Eye (tissue), 1 donor: ENCODE data around the gene ZDHHC11B.
A peak's percentile ranks its signal among the peaks of the same experiment; 100 is the strongest.
"Not testable (repeated sequence)": the region's sequence is repeated elsewhere in the genome, so short reads cannot be mapped to it uniquely, and the experiment has no call there.

ENCODE experiments used
- DNase-seq: peaks from one replicate; pipeline ENCODE4 v3.0.0-alpha.2; 2015

Gene ZDHHC11B

DNA sequence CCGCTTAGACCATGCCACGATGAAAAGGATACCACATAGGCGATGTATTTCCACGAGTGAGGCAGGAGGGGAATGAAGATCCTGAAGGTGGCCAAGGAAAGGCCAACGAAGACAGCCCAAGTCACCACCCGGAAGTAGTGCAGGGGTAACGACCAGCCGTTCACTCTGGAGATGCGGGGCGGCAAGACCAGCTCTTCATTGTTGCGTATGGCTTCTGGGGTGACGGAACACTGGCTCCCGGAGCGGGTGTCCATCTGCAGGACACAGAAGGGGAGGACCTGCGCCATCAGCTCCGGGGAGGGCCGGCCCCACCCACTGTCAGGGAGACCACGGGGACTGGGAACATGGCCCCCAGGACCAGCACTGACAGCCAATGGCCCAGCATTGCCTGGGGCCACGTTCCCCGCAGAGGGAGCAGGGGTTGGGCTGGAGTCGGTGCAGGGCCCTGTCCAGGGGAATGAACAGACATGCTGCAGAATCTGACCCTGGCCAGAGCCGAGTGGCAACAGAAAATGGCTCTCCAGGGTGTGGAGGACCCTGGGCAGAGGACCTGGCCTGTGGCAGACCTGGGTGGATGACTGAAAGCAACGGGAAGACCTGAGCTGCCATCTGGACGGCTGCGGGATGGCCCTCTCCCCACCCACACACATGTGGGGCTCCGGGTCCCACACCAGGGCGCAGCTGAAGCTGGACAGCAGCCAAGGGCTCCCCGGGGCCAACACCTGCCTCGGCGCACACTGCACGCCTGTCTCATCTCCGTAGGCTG, 17.7 kb downstream of the ZDHHC11B start:
- no peak for DNase-seq

DNA sequence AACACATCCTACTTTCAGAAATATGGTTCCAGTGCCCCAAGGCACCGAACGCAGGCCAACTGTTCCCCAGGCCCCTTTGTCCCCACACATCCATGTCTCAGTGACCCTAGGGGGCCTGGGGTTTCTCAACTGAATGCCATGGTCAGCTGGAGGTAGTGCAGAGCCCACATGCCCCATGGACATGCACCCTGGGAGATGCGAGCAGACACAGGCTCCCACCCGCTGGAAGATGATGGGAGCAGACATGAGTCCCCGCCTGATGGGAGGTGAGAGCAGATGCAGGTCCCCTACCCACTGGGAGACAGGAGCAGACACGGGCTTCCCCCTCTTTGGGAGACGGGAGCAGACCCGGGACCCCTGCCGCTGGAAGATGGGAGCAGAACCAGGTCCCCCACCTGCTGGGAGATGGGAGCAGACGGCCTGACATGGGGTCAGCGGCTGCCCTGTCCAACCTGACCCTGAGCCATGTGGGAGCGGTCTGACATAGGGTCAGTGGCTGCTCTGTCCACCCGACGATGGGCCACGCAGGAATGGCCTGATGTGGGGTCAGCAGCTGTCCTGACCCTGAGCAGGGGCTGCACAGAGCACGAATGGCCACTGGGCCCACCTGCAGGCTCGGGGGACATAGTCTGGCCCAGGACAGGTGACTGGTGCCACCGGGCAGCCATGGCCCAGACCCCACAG, 18.4 kb downstream of the ZDHHC11B start:
- no peak for DNase-seq

DNA sequence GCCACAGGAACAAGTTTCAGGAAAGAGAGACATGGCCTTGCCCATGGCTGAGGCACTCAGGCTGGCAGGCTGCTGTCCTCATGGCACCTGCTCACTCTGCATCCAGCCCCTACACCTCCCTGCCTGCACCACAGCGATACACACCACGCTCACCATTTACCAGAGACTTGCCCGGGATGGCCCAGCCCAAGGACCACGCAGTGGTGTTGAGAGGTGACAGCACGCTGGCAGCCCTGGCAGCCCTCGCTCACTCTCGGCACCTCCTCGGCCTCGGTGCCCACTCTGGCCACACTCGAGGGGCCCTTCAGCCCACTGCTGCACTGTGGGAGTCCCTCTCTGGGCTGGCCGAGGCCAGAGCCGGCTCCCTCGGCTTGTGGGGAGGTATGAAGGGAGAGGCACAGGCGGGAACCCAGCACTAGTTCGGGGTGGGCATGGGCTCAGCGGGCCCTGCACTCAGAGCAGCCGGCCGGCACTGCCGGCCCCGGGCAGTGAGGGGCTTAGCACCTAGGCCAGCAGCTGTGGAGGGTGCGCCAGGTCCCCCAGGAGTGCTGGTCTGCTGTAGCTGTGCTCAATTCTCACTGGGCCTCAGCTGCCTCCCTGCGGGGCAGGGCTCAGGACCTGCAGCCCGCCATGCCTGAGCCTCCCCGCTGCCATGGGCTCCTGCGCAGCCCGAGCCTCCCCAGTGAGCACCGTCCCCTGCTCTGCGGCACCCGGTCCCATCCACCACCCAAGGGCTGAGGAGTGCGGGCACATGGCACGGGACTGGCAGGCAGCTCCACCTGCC, 20.3 kb downstream of the ZDHHC11B start:
- no peak for DNase-seq

DNA sequence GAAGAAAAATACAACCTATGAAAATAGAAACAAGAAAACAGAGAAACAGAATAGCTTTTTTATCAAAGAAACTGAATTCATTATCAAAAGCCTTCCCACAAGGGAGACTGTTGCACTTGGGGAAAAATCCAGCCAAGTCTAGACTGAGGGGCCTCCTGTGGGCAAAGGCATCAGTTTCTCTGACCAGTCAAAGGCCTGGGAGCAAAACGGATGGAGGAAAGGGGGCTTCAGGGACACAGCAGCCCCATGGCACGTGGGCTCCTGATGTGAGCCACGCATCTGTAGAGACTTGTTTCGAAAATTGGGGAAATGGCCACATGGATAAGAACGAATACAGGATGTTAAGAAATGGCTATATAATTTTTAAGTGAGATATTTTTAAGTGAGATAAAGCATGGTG, 21.1 kb downstream of the ZDHHC11B start:
- no peak for DNase-seq

DNA sequence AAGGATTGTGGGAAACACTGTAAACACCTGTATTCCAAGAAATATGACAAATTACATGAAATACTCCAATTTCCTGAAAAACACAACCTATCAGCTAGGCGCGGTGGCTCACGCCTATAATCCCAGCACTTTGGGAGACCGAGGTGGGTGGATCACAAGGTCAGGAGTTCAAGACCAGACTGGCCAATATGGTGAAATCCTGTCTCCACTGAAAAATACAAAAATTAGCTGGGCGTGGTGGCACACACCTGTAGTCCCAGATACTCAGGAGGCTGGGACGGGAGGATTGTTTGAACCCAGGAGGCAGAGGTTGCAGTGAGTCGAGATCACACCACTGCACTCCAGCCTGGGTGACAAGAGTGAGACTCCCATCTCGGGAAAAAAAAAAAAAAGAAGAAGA, 21.5 kb downstream of the ZDHHC11B start:
- not testable (repeated sequence) for DNase-seq

DNA sequence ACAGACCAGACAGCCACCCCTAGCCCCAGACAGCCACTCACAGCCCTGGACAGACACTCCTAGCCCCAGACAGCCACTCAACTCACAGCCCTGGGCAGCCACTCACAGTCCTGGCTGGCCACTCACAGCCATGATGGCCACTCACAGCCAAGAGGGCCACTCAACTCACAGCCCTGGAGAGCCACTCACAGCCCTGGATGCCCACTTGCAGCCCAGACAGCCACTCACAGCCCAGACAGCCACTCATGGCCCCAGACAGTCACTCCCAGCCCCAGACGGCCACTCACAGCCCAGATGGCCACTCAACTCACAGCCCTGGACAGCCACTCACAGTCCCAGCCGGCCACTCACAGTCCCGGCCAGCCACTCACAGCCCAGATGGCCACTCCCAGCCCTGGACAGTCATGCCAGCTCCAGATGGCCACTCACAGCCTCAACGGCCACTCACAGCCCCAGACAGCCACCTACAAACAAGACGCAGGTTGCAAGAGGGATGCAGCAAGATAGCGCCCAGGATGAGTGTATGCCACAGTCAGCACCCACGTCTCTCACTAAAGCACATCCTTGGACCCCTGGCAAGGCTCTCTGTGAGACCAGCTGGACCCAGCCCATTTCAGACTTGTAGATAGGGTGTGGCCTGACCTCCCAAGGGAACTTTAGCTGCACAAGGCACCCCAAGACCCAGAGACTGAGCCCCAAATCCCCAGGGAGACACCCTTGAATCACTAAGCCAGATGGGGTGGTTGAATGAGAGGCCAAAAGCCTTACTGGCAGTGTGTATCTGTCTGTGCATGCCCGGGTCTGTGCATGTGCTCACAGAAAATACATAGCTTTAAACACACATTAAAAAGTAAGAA, 22.4 kb downstream of the ZDHHC11B start:
- peak; percentile 58 for DNase-seq

DNA sequence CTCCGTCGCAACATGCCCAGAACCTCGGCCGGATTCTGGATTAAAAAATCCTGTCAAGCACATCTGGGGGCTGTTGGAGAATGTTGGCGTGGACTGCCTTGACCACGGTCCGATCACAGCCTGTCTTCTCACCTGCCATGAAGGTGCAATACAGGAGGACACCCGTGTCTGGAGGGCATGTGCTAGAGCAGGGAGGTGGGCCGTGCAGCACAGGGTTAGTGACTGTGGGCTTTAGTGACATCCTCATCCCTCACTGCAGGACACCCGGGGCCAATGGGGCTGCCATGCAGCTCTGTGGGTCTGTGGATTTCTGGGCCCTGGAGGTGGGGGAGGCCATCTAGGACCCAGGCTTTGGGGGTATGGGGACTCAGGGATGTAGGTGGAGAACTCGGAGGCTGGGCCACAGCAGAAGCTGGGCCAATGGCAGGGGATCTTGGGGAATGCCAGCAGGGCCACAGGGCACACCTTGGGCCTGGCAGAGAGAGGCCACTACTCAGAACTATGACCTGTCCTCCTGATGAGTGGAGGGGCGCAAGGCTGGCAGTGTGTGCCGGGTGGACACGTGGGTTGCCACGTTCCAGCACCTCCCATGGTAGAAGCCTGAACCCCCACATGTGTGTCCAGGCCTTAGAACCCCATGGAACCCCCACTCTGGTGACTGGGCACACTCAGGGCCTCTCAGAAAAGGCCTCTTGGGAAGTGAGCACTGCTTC, 23.3 kb downstream of the ZDHHC11B start:
- no peak for DNase-seq

DNA sequence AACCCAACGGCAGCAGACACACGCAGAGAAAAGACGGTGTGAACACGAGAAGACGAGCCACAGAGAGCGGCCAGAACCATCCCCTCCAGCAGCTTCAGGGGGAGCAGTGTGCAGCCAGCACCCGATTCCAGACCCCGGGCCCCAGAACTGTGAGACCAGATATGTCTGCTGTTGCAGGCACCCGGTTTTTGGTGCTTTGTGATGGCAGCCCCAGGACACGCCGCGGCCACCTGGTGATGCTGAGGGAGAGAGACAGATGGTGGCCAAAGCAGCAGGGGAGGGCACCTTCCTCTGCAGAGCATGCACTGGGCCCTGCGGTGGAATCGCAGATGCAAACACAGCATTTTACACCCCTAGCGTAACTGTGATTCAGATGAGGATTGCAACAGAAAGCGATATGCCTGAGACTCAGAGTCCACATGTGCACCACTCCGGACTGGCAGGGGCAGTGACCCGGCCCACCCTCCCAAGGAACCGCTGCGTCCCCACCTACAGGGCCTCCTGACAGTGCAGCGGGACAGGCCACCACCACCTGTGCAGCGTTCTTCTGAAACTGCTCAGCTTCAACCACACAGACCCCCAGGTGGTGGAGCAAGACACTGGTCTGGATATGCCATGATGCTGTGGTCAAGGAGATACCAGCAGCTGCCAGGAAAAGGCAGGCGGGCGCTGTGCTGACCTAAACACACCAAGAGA, 24.0 kb downstream of the ZDHHC11B start:
- DNase-seq: no peak

DNA sequence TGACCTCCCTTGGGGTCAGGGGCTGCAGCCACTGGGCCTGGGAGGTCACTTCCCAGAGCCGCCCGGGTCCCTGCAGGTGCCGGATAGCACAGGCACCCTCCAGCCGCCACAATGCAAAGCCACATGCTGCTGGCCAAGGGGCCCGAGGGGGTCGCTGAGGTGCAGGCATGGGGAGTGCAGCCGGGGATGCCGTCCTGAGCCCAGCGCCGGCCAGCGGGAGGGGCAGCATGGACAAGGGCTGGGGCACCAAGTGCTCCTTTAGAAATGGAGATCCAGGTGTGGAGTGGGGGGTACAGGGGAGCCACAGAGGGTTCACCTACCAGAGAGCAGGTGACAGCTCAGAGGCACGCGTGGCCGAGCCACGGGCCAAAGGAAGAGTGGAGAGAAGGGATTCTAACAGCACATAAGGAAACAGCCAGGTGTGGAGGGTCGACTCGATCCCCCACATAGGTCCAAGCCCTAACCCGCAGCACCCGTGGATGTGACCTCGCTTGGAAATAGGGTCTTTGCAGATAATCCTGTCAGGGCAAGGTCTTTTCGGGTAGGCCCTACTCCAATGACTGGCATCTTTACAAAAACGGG, 24.7 kb downstream of the ZDHHC11B start:
- no peak for DNase-seq

DNA sequence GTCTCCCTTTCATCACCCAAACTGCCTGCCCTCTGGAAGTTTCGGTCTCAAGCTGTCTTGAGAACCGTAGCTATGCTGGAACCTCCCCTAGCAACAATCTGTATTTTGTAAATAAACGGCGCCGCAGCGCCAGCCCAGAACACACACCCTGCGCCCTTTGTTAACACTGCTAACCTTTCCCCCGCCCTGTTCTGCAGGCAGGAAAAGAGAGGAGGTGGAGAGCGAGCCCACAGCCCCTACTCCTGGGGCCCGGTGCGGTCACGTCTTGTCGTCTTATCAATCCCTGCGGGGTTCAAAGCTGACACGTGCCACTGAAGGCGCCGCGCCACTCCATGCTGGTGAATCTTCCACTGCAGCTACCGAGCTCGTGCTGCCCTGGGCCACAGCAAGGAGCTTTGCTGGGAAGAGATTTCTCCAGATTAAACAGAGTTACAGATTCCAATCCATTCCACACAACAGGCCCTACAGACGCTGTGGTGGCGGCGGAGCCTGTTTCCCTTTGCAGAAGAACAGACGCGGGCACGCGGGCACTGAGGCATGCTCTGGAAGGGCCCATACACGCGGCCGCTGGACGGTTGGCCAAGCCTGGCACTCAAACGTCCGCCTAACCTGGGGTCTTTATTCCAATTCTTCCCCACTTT, 25.3 kb downstream of the ZDHHC11B start:
- DNase-seq: peak; percentile 85

DNA sequence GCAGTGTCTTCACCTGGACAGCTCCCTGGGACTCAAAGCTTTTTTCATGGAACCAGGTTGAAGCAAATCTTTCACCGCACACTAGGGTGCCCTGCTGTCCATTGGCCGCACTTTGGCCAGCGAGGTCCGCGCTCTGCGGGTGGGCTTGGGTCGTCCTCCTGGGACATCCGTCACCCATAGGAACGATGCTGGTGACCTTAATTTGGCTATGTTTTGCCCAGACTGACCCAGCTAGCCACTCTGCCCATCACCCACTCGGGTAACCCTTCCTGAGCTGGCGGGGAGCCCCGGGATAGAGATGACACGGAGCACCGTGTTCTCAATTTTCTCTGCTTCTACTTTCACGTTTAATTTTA, 25.9 kb downstream of the ZDHHC11B start:
- DNase-seq: no peak

DNA sequence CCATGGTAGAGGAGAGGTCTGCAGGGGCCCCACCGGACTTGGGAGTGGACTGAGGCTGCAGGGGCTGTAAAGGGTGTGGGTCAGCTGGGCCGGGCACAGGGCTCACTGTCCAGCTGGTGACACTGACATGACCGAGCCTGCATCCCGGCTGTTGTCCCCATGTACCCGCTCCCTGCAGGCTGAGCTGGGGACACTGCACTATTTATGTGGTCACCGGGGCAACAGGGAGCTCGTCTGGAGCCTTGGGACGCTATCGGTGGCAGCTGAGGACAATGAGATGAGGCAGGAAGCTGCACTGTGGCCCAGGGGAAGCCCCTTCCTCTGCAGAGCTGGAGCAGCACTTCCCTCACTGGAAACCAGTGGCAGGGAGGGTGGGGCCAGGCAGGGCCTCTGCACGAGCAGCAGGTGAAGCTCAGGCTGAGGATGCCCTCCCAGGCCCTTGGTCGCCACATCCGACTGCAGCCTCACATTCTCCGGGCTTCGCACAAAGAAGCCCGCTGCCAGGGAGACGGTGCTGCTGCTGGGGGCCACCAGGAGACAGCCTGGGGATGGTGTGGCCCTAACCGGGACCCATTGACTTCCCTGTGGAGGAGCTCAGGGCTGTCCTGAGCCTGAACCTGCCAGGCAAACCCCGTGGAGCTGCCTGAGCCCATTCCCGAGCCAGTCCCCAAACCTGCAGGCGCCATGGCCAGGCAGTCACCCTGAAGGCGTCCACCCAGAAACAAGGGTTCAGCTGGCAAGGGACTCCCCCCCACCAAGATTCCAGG, 26.4 kb downstream of the ZDHHC11B start:
- DNase-seq: peak; percentile 96

DNA sequence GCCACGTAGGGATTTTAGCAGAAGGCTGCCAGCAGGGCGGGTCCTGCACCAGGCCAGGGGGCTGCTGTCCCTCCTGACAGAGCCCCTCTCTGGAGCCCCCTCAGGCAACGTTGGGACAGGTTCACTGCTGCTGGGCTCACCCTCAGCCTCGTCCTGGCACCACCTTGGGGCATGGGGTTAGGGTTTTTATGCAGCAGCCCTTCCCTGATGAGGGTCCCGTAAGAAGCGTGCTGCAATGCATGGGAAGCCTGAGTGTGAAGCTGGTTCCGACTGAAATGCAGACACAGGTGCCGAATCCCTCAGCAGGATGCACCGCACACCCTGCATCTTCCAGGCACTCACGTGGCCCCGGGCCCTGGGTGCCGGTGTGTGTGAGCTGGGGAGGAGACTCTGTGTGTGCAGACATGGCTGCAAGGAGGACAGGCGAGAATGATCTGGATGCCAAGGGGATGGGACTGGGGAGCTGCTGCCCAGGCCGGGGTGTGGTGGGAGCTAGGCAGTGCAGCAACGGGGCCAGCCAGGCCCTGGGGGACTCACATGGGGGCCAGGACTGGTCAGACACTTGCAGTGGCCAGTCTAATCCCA, 27.1 kb downstream of the ZDHHC11B start:
- no peak for DNase-seq

DNA sequence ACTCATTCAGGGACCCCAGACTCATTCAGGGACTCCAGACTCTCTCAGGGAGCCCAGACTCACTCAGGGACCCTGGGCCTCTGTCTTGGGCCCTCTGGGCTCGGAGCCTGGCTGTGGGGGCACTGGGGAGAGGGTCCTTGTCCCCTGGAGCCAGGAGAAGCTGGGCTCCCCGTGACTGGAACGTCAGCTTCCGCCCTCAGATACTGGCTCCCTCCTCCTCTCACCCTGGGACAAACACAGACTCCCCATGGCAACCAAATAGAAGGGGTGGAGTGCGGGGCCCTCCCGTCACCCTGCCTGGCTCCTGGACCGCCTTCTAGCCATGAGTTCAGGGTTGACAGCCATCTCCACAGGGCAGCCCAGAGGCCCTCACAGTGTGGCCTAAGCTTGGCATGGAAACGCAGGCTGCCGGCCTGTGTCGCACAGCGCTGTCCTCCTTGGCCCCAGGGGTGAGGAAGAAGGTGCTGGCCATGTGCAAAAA, 27.6 kb downstream of the ZDHHC11B start:
- DNase-seq: peak; percentile 75

DNA sequence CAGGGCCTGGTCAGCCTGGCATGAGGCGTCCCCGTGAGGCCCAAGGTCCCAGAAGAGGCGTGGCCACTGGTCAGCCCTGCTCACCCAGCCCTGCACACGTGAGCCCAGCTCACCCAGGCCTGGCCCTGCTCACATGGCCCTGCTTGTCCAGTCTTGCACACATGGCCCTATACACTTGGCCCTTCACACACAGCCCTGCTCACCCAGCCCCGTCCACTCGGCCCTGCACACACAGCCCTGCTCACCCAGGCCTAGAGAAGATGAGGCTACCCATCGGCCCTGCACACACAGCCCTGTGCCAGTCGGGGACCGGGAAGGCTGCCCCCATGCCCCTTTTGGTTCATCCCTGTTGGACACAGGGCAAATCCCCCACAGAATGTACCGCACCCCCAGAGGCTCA, 28.4 kb downstream of the ZDHHC11B start:
- no peak for DNase-seq

DNA sequence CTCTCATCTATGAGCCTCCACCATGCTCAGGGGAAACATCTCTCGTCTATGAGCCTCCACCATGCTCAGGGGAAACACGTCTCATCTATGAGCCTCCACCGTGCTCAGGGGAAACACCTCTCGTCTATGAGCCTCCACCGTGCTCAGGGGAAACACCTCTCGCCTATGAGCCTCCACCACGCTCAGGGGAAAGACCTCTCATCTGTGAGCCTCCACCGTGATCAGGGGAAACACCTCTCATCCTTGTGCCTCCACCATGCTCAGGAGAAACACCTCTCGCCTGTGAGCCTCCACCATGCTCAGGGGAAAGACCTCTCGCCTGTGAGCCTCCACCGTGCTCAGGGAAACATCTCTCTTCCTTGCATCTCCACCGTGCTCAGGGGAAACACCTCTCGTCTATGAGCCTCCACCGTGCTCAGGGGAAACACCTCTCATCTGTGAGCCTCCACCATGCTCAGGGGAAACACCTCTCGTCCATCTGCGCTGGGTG, 30.3 kb downstream of the ZDHHC11B start:
- DNase-seq: not testable (repeated sequence)

DNA sequence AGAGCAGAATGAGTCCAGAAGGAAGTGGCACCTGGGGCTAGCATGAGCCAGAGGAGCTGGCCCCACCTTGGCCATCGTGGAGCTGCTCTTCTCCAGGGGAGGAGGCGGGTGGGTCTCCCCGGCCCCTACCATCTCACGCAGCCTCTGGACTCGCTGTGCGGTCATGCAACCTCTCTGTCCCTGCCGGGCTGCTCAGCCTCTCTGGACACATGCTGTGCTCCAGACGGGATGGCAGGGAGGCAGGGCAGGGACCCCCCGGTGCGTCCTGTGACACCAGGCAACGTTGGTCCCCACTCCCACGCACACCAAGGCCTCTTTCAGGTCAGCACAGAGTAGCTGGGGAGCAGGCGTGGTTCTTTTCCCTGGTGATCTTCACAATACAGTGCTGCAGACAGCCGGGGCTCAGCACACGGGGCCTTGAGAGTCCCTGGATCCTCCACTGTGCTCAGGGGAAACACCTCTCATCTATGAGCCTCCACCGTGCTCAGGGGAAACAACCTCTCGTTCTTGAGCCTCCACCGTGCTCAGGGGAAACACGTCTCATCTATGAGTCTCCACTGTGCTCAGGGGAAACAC, 30.9 kb downstream of the ZDHHC11B start:
- not testable (repeated sequence) for DNase-seq

DNA sequence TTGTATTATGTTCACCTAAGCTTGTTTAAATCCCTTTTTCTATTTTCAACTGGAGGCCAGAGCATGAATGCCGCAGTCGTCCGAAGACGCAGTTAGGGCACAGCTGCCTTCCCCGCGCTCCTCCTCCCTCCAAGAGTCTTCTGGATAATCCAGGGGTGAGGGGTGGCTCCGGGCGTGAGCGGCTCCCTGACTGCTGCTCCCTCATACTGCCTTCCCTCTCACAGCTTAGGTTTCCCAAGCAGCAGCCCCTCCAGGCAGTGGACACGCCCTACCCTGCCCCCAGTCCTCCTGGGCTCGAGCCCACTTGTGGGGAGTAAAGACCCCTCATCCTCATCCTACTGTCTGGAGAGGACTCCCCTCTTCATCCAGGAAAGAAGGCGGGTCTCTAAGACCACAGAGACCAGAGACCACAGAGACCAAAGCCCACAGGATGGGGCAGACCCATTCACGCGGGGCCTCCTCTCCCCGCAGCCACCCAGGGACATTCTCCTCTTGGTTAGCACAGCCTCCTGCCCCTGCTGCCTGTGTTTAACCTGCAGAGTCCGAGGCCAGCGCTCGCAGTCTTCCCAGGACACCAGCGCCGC, 31.9 kb downstream of the ZDHHC11B start:
- DNase-seq: not testable (repeated sequence)
